Muscle layer of colon (tissue), 2 donors: Measurements from ENCODE around the gene VEGFC.

Source experiments
- H3K27ac ChIP-seq: one replicate; pipeline ENCODE4 v1.7.0; 2013; ENCODE audit warnings: low read depth, mild to moderate bottlenecking, low read length, moderate library complexity
- H3K27me3 ChIP-seq, 2 donors: one replicate each; pipeline ENCODE4 v1.7.0; 2013; ENCODE audit warnings: low read length in 2 of 2, mild to moderate bottlenecking in 2 of 2; ENCODE audit not compliant: insufficient read depth in 2 of 2, control insufficient read depth in 1 of 2
- H3K36me3 ChIP-seq: one replicate; pipeline ENCODE4 v1.7.0; 2013; ENCODE audit warnings: mild to moderate bottlenecking, low read length; ENCODE audit not compliant: insufficient read depth
- H3K4me1 ChIP-seq: one replicate; pipeline ENCODE4 v1.7.0; 2013; ENCODE audit warnings: mild to moderate bottlenecking, low read length; ENCODE audit not compliant: insufficient read depth
- H3K4me3 ChIP-seq, 2 donors: one replicate each; pipeline ENCODE4 v1.7.0; 2013; ENCODE audit warnings: low read length in 2 of 2, low read depth in 1 of 2, mild to moderate bottlenecking in 1 of 2, moderate library complexity in 1 of 2
- H3K9ac ChIP-seq: one replicate; pipeline ENCODE4 v1.7.0; 2013; ENCODE audit warnings: low read length
- H3K9me3 ChIP-seq: one replicate; pipeline ENCODE4 v1.7.0; 2013; ENCODE audit warnings: mild to moderate bottlenecking, low read length
- donor health status: abdominal sarcoma.
- donor health status: Adenocarcinoma of cecum.

Gene VEGFC

GRCh38 chr4:176794651-176795050 lies 1.9 kb upstream of the VEGFC start:
- H3K4me3 ChIP-seq, result no peak overlapping the region
- H3K9ac ChIP-seq, result no peak overlapping the region
- peaks cover 0 to 4% of the 10 kb centered on the region in 2 donors for H3K27me3 ChIP-seq
- no peaks in the 10 kb centered on the region for H3K36me3 ChIP-seq
- H3K9me3 ChIP-seq, result no peaks in the 10 kb centered on the region
- no peak overlapping the region for H3K27ac ChIP-seq
- H3K4me1 ChIP-seq, result no peaks in the 10 kb centered on the region

- H3K4me1 ChIP-seq, result no peaks in the 10 kb centered on the region
- H3K9me3 ChIP-seq, result no peaks in the 10 kb centered on the region
- H3K27ac ChIP-seq, result no peak overlapping the region
- H3K4me3 ChIP-seq, result no peak overlapping the region
- H3K9ac ChIP-seq, result no peak overlapping the region
- peaks cover 0 to 4% of the 10 kb centered on the region in 2 donors for H3K27me3 ChIP-seq
- no peaks in the 10 kb centered on the region for H3K36me3 ChIP-seq
Measured at GRCh38 chr4:176794151-176794550, 1.4 kb upstream of the VEGFC start.

GRCh38 chr4:176793060-176793605 lies 411 bp upstream of the VEGFC start:
- no peak overlapping the region for H3K4me3 ChIP-seq
- H3K36me3 ChIP-seq, result no peaks in the 10 kb centered on the region
- no peak overlapping the region for H3K27ac ChIP-seq

GRCh38 chr4:176791591-176792325 lies 964 bp downstream of the VEGFC start:
- Histone ChIP-seq H3K4me3 (peak overlapping the region; percentile 63 to 69), H3K4me1 (no peaks in the 10 kb centered on the region), H3K9ac (no peak overlapping the region), H3K27me3 (peaks cover 0 to 4% of the 10 kb centered on the region in 2 donors), H3K27ac (no peak overlapping the region), H3K36me3 (no peaks in the 10 kb centered on the region), H3K9me3 (no peaks in the 10 kb centered on the region)

More at GRCh38 chr4:176793060-176793605, 411 bp upstream of the VEGFC start:
- no peaks in the 10 kb centered on the region for H3K4me1 ChIP-seq
- peaks cover 0 to 4% of the 10 kb centered on the region in 2 donors for H3K27me3 ChIP-seq
- H3K9ac ChIP-seq, result no peak overlapping the region
- H3K9me3 ChIP-seq, result no peaks in the 10 kb centered on the region

GRCh38 chr4:176790398-176790797 lies 2.3 kb downstream of the VEGFC start:
- H3K4me3 ChIP-seq, result no peak overlapping the region
- H3K36me3 ChIP-seq, result no peaks in the 10 kb centered on the region
- H3K4me1 ChIP-seq, result no peaks in the 10 kb centered on the region
- no peak overlapping the region for H3K9ac ChIP-seq
- no peak overlapping the region for H3K27ac ChIP-seq
- H3K9me3 ChIP-seq, result no peaks in the 10 kb centered on the region
- peaks cover 0 to 4% of the 10 kb centered on the region in 2 donors for H3K27me3 ChIP-seq

GRCh38 chr4:176789955-176790354 lies 2.8 kb downstream of the VEGFC start:
- H3K27me3 ChIP-seq, result peaks cover 0 to 4% of the 10 kb centered on the region in 2 donors
- H3K4me1 ChIP-seq, result no peaks in the 10 kb centered on the region
- H3K36me3 ChIP-seq, result no peaks in the 10 kb centered on the region
- H3K4me3 ChIP-seq, result no peak overlapping the region
- no peak overlapping the region for H3K9ac ChIP-seq
- no peak overlapping the region for H3K27ac ChIP-seq
- no peaks in the 10 kb centered on the region for H3K9me3 ChIP-seq

- peaks cover 0 to 4% of the 10 kb centered on the region in 2 donors for H3K27me3 ChIP-seq
- H3K36me3 ChIP-seq, result no peaks in the 10 kb centered on the region
- H3K4me1 ChIP-seq, result no peaks in the 10 kb centered on the region
- no peak overlapping the region for H3K27ac ChIP-seq
- no peak overlapping the region for H3K9ac ChIP-seq
- no peak overlapping the region for H3K4me3 ChIP-seq
- no peaks in the 10 kb centered on the region for H3K9me3 ChIP-seq
Measured at GRCh38 chr4:176788971-176789370, 3.8 kb downstream of the VEGFC start.

- Histone ChIP-seq H3K9ac (no peak overlapping the region), H3K9me3 (no peaks in the 10 kb centered on the region), H3K27me3 (peaks cover 0 to 4% of the 10 kb centered on the region in 2 donors), H3K36me3 (no peaks in the 10 kb centered on the region), H3K4me1 (no peaks in the 10 kb centered on the region), H3K27ac (no peak overlapping the region), H3K4me3 (no peak overlapping the region)
Measured at GRCh38 chr4:176788248-176788647, 4.5 kb downstream of the VEGFC start.

- Histone ChIP-seq H3K4me1 (no peaks in the 10 kb centered on the region), H3K9ac (no peak overlapping the region), H3K9me3 (no peaks in the 10 kb centered on the region), H3K27me3 (no peaks in the 10 kb centered on the region), H3K36me3 (no peaks in the 10 kb centered on the region), H3K27ac (no peak overlapping the region), H3K4me3 (no peak overlapping the region)
Measured at GRCh38 chr4:176784816-176785215, 7.9 kb downstream of the VEGFC start.

- no peaks in the 10 kb centered on the region for H3K4me1 ChIP-seq
- H3K9ac ChIP-seq, result no peak overlapping the region
- H3K36me3 ChIP-seq, result no peaks in the 10 kb centered on the region
- H3K27me3 ChIP-seq, result no peaks in the 10 kb centered on the region
- H3K4me3 ChIP-seq, result no peak overlapping the region
- H3K27ac ChIP-seq, result no peak overlapping the region
- no peaks in the 10 kb centered on the region for H3K9me3 ChIP-seq
Measured at GRCh38 chr4:176782794-176783193, 9.9 kb downstream of the VEGFC start.

GRCh38 chr4:176782191-176782590 lies 10.5 kb downstream of the VEGFC start:
- H3K9me3 ChIP-seq, result no peaks in the 10 kb centered on the region
- no peak overlapping the region for H3K27ac ChIP-seq
- H3K9ac ChIP-seq, result no peak overlapping the region
- H3K27me3 ChIP-seq, result no peaks in the 10 kb centered on the region
- no peaks in the 10 kb centered on the region for H3K36me3 ChIP-seq
- H3K4me1 ChIP-seq, result no peaks in the 10 kb centered on the region
- no peak overlapping the region for H3K4me3 ChIP-seq

- Histone ChIP-seq H3K36me3 (no peaks in the 10 kb centered on the region), H3K4me1 (no peaks in the 10 kb centered on the region), H3K27ac (no peak overlapping the region), H3K27me3 (no peaks in the 10 kb centered on the region), H3K9me3 (no peaks in the 10 kb centered on the region), H3K9ac (no peak overlapping the region), H3K4me3 (no peak overlapping the region)
Measured at GRCh38 chr4:176781739-176782100, 11.0 kb downstream of the VEGFC start.
